GM19099 (cell line): ENCODE results near the gene ABCB6.

Experiments used
- POLR2A ChIP-seq: IDR thresholded peaks from 3 replicates; pipeline ENCODE4 v1.6.1; 2011; ENCODE audit warnings: low read depth; ENCODE audit not compliant: insufficient read length; ENCODE audit errors: extremely low read depth

The ABCB6 gene

GRCh38 chr2:219184121-219184520 is 34.6 kb downstream of the ABCB6 start:
- no peak for TF ChIP-seq POLR2A

- TF ChIP-seq POLR2A = no peak
Observed at GRCh38 chr2:219183151-219183772, 35.5 kb downstream of the ABCB6 start.

- TF ChIP-seq POLR2A = no peak
Observed at GRCh38 chr2:219182331-219183150, 36.2 kb downstream of the ABCB6 start.

GRCh38 chr2:219181531-219181930 is 37.2 kb downstream of the ABCB6 start:
- TF ChIP-seq POLR2A = no peak

GRCh38 chr2:219180961-219181360 is 37.8 kb downstream of the ABCB6 start:
- no peak for TF ChIP-seq POLR2A

GRCh38 chr2:219179601-219180465 is 38.9 kb downstream of the ABCB6 start:
- no peak for TF ChIP-seq POLR2A

- no peak for TF ChIP-seq POLR2A
Observed at GRCh38 chr2:219178377-219179175, 40.2 kb downstream of the ABCB6 start.

GRCh38 chr2:219177552-219178376 is 41.0 kb downstream of the ABCB6 start, which contains the start of gene RETREG2:
TSS of gene RETREG2 (plus strand) at chr2:219178275. CDS start at chr2:219178353, 78 bp downstream.
- TF ChIP-seq POLR2A = peak; percentile 94

- peak; percentile 88 for TF ChIP-seq POLR2A
Observed at GRCh38 chr2:219176818-219177551, 41.8 kb downstream of the ABCB6 start, which contains the start of gene CNPPD1. TSS of gene CNPPD1 (minus strand) at chr2:219176925. CDS start at chr2:219176828, 97 bp downstream.

GRCh38 chr2:219175928-219176817 is 42.6 kb downstream of the ABCB6 start:
- TF ChIP-seq POLR2A = no peak

GRCh38 chr2:219175486-219175885 is 43.3 kb downstream of the ABCB6 start:
- TF ChIP-seq POLR2A = no peak

GRCh38 chr2:219174801-219175200 is 44.0 kb downstream of the ABCB6 start:
- no peak for TF ChIP-seq POLR2A
